CD4-positive, alpha-beta memory T cell (primary cell): ENCODE data around the gene TMEM108. TPM values are rescaled to one million over a fixed set of nuclear protein-coding genes. Genes with fewer than 3 reads are reported as not detected.

ENCODE experiments used
- CTCF ChIA-PET: fragments of 350-600 bp; sonication (Branson Sonifier 250); formaldehyde crosslinking; loops from one replicate; lab custom pipeline; 2021; ENCODE audit warnings: inconsistent platforms; ENCODE audit not compliant: partially characterized antibody; lab: Charles Lee
- POLR2A ChIA-PET: fragments of 350-600 bp; sonication (Branson Sonifier 250); formaldehyde crosslinking; loops from one replicate; lab custom pipeline; 2021; ENCODE audit not compliant: partially characterized antibody; lab: Charles Lee
- DNase-seq, 5 donors: peaks; one replicate each; pipeline versions ENCODE4 v3.0.0 to v3.0.0-alpha.2; 2020 to 2022; ENCODE audit warnings: mixed read lengths in 1 of 5
- H3K27ac ChIP-seq: one replicate; pipeline ENCODE4 v1.7.0; 2013; ENCODE audit warnings: low read depth, low read length
- H3K27me3 ChIP-seq: 2 replicates; pipeline ENCODE4 v1.7.0; 2013; ENCODE audit warnings: mild to moderate bottlenecking, low read length, moderate library complexity; ENCODE audit not compliant: insufficient read depth
- H3K36me3 ChIP-seq: 2 replicates; pipeline ENCODE4 v1.7.0; 2013; ENCODE audit warnings: mild to moderate bottlenecking, low read length, moderate library complexity; ENCODE audit not compliant: insufficient read depth
- H3K4me1 ChIP-seq: 2 replicates; pipeline ENCODE4 v1.7.0; 2013; ENCODE audit warnings: mild to moderate bottlenecking, low read length, moderate library complexity; ENCODE audit not compliant: insufficient read depth
- H3K4me3 ChIP-seq, 2 donors: one replicate each; pipeline ENCODE4 v1.7.0; 2013; ENCODE audit warnings: low read length in 2 of 2, mild to moderate bottlenecking in 1 of 2
- H3K9me3 ChIP-seq, 2 donors: one replicate each; pipeline ENCODE4 v1.7.0; 2013; ENCODE audit warnings: low read length in 2 of 2, control low read depth in 1 of 2; ENCODE audit not compliant: control insufficient read depth in 1 of 2
- H3K27ac Mint-ChIP-seq, 7 donors: one replicate each; pipeline ENCODE4 v1.8.0; 2020 to 2021; ENCODE audit warnings: mixed read lengths in 7 of 7, mild to moderate bottlenecking in 6 of 7, inconsistent platforms in 3 of 7, moderate library complexity in 3 of 7
- H3K27me3 Mint-ChIP-seq, 2 donors: one replicate each; pipeline ENCODE4 v1.8.0; 2020 to 2021; ENCODE audit warnings: mixed read lengths in 2 of 2
- H3K36me3 Mint-ChIP-seq, 2 donors: one replicate each; pipeline ENCODE4 v1.8.0; 2020 to 2021; ENCODE audit warnings: mixed read lengths in 2 of 2, inconsistent platforms in 1 of 2, mild to moderate bottlenecking in 1 of 2
- H3K4me1 Mint-ChIP-seq, 4 donors: one replicate each; pipeline ENCODE4 v1.8.0; 2020 to 2021; ENCODE audit warnings: mixed read lengths in 4 of 4, mild to moderate bottlenecking in 1 of 4
- H3K4me3 Mint-ChIP-seq, 8 donors: one replicate each; pipeline ENCODE4 v1.8.0; 2020 to 2021; ENCODE audit warnings: mixed read lengths in 8 of 8, mild to moderate bottlenecking in 7 of 8, moderate library complexity in 6 of 8, inconsistent platforms in 3 of 8
- H3K9me3 Mint-ChIP-seq, 8 donors: one replicate each; pipeline ENCODE4 v1.8.0; 2020 to 2021; ENCODE audit warnings: mixed read lengths in 8 of 8, mild to moderate bottlenecking in 5 of 8, inconsistent platforms in 3 of 8, moderate library complexity in 1 of 8
- intact Hi-C: fragments of 100-400 bp; cut with micrococcal nuclease; formaldehyde crosslinking; loops from one replicate; pipeline ENCODE4 v1.15.1; 2023
- polyA plus RNA-seq, 2 donors: library from polyadenylated mRNA; unstranded; fragments of 300-500 nt; fragmentation: Illumina TruSeq; gene quantifications; one replicate each; pipeline ENCODE4 v1.2.3, GENCODE V29; 2021
- total RNA-seq, 2 experiments: library from RNA; stranded (reverse); gene quantifications; one replicate each; pipeline ENCODE4 v1.2.3, GENCODE V29; 2021

The TMEM108 gene
- total and polyA plus RNA-seq, 4 experiments from 2014 or later = not detected

GRCh38 chr3:133196527-133196926 lies 158.3 kb downstream of the TMEM108 start:
- Mint-ChIP-seq H3K27me3 (peaks cover 0 to 2% of the 10 kb centered on the region in 2 donors), H3K27ac (no peak overlapping the region), H3K4me3 (no peak overlapping the region), H3K9me3 (peaks cover 0 to 6% (median 3%) of the 10 kb centered on the region in 8 donors), H3K4me1 (no peaks in the 10 kb centered on the region), H3K36me3 (no peaks in the 10 kb centered on the region)
- Histone ChIP-seq H3K36me3 (no peaks in the 10 kb centered on the region), H3K4me1 (no peaks in the 10 kb centered on the region), H3K27me3 (no peaks in the 10 kb centered on the region), H3K4me3 (no peak overlapping the region), H3K9me3 (no peaks in the 10 kb centered on the region), H3K27ac (no peak overlapping the region)
- POLR2A ChIA-PET = no interaction called here
- DNase-seq = no peak
- intact Hi-C loops = no loop called here
- CTCF ChIA-PET = no interaction called here

GRCh38 chr3:133197619-133198018 lies 159.4 kb downstream of the TMEM108 start:
- H3K27ac Mint-ChIP-seq = no peak overlapping the region
- ChIA-PET POLR2A (no interaction called here), CTCF (no interaction called here)
- no peaks in the 10 kb centered on the region for H3K27me3 Mint-ChIP-seq
- no peak for DNase-seq
- H3K4me3 Mint-ChIP-seq = no peak overlapping the region
- Histone ChIP-seq H3K9me3 (no peaks in the 10 kb centered on the region), H3K36me3 (no peaks in the 10 kb centered on the region), H3K4me3 (no peak overlapping the region), H3K4me1 (no peaks in the 10 kb centered on the region), H3K27ac (no peak overlapping the region), H3K27me3 (no peaks in the 10 kb centered on the region)
- intact Hi-C loops = no loop called here
- H3K9me3 Mint-ChIP-seq = peaks cover 0 to 11% (median 5%) of the 10 kb centered on the region in 8 donors
- no peaks in the 10 kb centered on the region for H3K4me1 Mint-ChIP-seq
- H3K36me3 Mint-ChIP-seq = no peaks in the 10 kb centered on the region

GRCh38 chr3:133206921-133207320 lies 168.7 kb downstream of the TMEM108 start:
- Histone ChIP-seq H3K9me3 (no peaks in the 10 kb centered on the region), H3K27ac (no peak overlapping the region), H3K36me3 (no peaks in the 10 kb centered on the region), H3K4me3 (no peak overlapping the region), H3K4me1 (no peaks in the 10 kb centered on the region), H3K27me3 (no peaks in the 10 kb centered on the region)
- H3K4me1 Mint-ChIP-seq = peaks cover 0 to 4% (median 0%) of the 10 kb centered on the region in 4 donors
- H3K27ac Mint-ChIP-seq = no peak overlapping the region
- CTCF ChIA-PET = interaction anchor here (1.3 kb wide), 1 partner anchor 14 kb away, joined by 3 read pairs; no protein-coding TSS in a partner anchor
- intact Hi-C loops = no loop called here
- H3K9me3 Mint-ChIP-seq = peaks cover 2 to 12% (median 4%) of the 10 kb centered on the region in 8 donors
- H3K27me3 Mint-ChIP-seq = peaks cover 1 to 6% of the 10 kb centered on the region in 2 donors
- no peak for DNase-seq
- no peak overlapping the region for H3K4me3 Mint-ChIP-seq
- POLR2A ChIA-PET = no interaction called here
- no peaks in the 10 kb centered on the region for H3K36me3 Mint-ChIP-seq

GRCh38 chr3:133208184-133208583 lies 170.0 kb downstream of the TMEM108 start:
- CTCF ChIA-PET = interaction anchor here (1.3 kb wide), 1 partner anchor 16 kb away, joined by 3 read pairs; no protein-coding TSS in a partner anchor
- no peaks in the 10 kb centered on the region for H3K4me1 ChIP-seq
- Mint-ChIP-seq H3K27ac (no peak overlapping the region), H3K36me3 (no peaks in the 10 kb centered on the region), H3K4me3 (no peak overlapping the region), H3K4me1 (peaks cover 0 to 4% (median 0%) of the 10 kb centered on the region in 4 donors), H3K9me3 (peaks cover 0 to 12% (median 4%) of the 10 kb centered on the region in 8 donors), H3K27me3 (peaks cover 1 to 6% of the 10 kb centered on the region in 2 donors)
- POLR2A ChIA-PET = no interaction called here
- H3K27ac ChIP-seq = no peak overlapping the region
- no peak overlapping the region for H3K4me3 ChIP-seq
- DNase-seq = no peak
- intact Hi-C loops = no loop called here
- H3K36me3 ChIP-seq = no peaks in the 10 kb centered on the region
- H3K9me3 ChIP-seq = no peaks in the 10 kb centered on the region
- H3K27me3 ChIP-seq = no peaks in the 10 kb centered on the region

GRCh38 chr3:133209871-133210550 lies 171.8 kb downstream of the TMEM108 start:
- no peak overlapping the region for H3K4me3 Mint-ChIP-seq
- CTCF ChIA-PET = no interaction called here
- POLR2A ChIA-PET = no interaction called here

GRCh38 chr3:133210656-133211055 lies 172.5 kb downstream of the TMEM108 start:
- no peak for DNase-seq
- no peaks in the 10 kb centered on the region for H3K36me3 ChIP-seq
- ChIA-PET CTCF (no interaction called here), POLR2A (no interaction called here)
- Mint-ChIP-seq H3K9me3 (peaks cover 0 to 2% (median 0%) of the 10 kb centered on the region in 8 donors), H3K27me3 (peaks cover 1 to 3% of the 10 kb centered on the region in 2 donors), H3K4me3 (no peak overlapping the region), H3K4me1 (peaks cover 0 to 4% (median 0%) of the 10 kb centered on the region in 4 donors), H3K36me3 (no peaks in the 10 kb centered on the region), H3K27ac (no peak overlapping the region)
- intact Hi-C loops = no loop called here
- no peak overlapping the region for H3K27ac ChIP-seq
- H3K4me1 ChIP-seq = no peaks in the 10 kb centered on the region
- no peak overlapping the region for H3K4me3 ChIP-seq
- H3K27me3 ChIP-seq = no peaks in the 10 kb centered on the region
- H3K9me3 ChIP-seq = no peaks in the 10 kb centered on the region

More at GRCh38 chr3:133209871-133210550, 171.8 kb downstream of the TMEM108 start:
- Mint-ChIP-seq H3K27ac (no peak overlapping the region), H3K4me1 (peaks cover 0 to 4% (median 0%) of the 10 kb centered on the region in 4 donors), H3K27me3 (peaks cover 1 to 3% of the 10 kb centered on the region in 2 donors), H3K9me3 (peaks cover 0 to 2% (median under 1%) of the 10 kb centered on the region in 8 donors), H3K36me3 (no peaks in the 10 kb centered on the region)
- intact Hi-C loops = no loop called here
- no peak overlapping the region for H3K4me3 ChIP-seq
- no peak for DNase-seq
- no peak overlapping the region for H3K27ac ChIP-seq
- H3K4me1 ChIP-seq = no peaks in the 10 kb centered on the region
- H3K36me3 ChIP-seq = no peaks in the 10 kb centered on the region
- H3K27me3 ChIP-seq = no peaks in the 10 kb centered on the region
- no peaks in the 10 kb centered on the region for H3K9me3 ChIP-seq

GRCh38 chr3:133211449-133211848 lies 173.3 kb downstream of the TMEM108 start:
- no peak for DNase-seq
- Histone ChIP-seq H3K9me3 (no peaks in the 10 kb centered on the region), H3K4me3 (no peak overlapping the region), H3K36me3 (no peaks in the 10 kb centered on the region), H3K27me3 (no peaks in the 10 kb centered on the region), H3K4me1 (no peaks in the 10 kb centered on the region), H3K27ac (no peak overlapping the region)
- Mint-ChIP-seq H3K27ac (no peak overlapping the region), H3K36me3 (no peaks in the 10 kb centered on the region), H3K4me3 (no peak overlapping the region), H3K27me3 (peaks cover 1 to 3% of the 10 kb centered on the region in 2 donors), H3K4me1 (peaks cover 0 to 4% (median 0%) of the 10 kb centered on the region in 4 donors), H3K9me3 (no peaks in the 10 kb centered on the region)
- POLR2A ChIA-PET = no interaction called here
- intact Hi-C loops = no loop called here
- CTCF ChIA-PET = no interaction called here
